ENCODE results near the gene ZNF718.
"Not testable (repeated sequence)": the region's sequence is repeated elsewhere in the genome, so short reads cannot be mapped to it uniquely, and the experiment has no call there.

DNA sequence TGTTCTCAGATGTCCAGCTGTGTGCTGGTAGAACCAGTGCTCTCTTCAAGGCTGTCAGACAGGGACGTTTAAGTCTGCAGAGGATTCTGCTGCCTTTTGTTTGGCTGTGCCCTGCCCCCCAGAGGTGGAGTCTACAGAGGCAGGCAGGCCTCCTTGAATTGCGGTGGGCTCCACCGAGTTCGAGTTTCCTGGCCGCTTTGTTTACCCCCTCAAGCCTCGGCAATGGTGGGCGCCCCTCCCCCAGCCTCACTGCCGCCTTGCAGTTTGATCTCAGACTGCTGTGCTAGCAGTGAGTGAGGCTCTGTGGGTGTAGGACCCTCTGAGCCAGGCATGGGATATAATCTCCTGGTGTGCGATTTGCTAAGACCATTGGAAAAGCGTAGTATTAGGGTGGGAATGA is 47.0 kb downstream of the ZNF718 start:
- TF ChIP-seq, protein P1, sequence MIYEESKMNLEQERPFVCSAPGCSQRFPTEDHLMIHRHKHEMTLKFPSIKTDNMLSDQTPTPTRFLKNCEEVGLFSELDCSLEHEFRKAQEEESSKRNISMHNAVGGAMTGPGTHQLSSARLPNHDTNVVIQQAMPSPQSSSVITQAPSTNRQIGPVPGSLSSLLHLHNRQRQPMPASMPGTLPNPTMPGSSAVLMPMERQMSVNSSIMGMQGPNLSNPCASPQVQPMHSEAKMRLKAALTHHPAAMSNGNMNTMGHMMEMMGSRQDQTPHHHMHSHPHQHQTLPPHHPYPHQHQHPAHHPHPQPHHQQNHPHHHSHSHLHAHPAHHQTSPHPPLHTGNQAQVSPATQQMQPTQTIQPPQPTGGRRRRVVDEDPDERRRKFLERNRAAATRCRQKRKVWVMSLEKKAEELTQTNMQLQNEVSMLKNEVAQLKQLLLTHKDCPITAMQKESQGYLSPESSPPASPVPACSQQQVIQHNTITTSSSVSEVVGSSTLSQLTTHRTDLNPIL (CRISPR knock-in tag; IDR thresholded peaks at IDR 0.05; ENCODE audit: low read depth), result not testable (repeated sequence)
- TF ChIP-seq CSDC2 (CRISPR knock-in tag; IDR thresholded peaks at IDR 0.05); ARNTL (CRISPR knock-in tag; IDR thresholded peaks at IDR 0.05; ENCODE audit: borderline replicate concordance, low read depth); ISL1 (CRISPR knock-in tag; IDR thresholded peaks at IDR 0.05); TOX (CRISPR knock-in tag; IDR thresholded peaks at IDR 0.05; ENCODE audit: borderline replicate concordance); ZFP30 (CRISPR knock-in tag; IDR thresholded peaks at IDR 0.05); BACH2 (CRISPR knock-in tag; IDR thresholded peaks at IDR 0.05; ENCODE audit: borderline replicate concordance); ZFP3 (CRISPR knock-in tag; IDR thresholded peaks at IDR 0.05); SNAI2 (CRISPR knock-in tag; IDR thresholded peaks at IDR 0.05); OSR1 (CRISPR knock-in tag; IDR thresholded peaks at IDR 0.05): not testable (repeated sequence)
- TF ChIP-seq, protein P2, sequence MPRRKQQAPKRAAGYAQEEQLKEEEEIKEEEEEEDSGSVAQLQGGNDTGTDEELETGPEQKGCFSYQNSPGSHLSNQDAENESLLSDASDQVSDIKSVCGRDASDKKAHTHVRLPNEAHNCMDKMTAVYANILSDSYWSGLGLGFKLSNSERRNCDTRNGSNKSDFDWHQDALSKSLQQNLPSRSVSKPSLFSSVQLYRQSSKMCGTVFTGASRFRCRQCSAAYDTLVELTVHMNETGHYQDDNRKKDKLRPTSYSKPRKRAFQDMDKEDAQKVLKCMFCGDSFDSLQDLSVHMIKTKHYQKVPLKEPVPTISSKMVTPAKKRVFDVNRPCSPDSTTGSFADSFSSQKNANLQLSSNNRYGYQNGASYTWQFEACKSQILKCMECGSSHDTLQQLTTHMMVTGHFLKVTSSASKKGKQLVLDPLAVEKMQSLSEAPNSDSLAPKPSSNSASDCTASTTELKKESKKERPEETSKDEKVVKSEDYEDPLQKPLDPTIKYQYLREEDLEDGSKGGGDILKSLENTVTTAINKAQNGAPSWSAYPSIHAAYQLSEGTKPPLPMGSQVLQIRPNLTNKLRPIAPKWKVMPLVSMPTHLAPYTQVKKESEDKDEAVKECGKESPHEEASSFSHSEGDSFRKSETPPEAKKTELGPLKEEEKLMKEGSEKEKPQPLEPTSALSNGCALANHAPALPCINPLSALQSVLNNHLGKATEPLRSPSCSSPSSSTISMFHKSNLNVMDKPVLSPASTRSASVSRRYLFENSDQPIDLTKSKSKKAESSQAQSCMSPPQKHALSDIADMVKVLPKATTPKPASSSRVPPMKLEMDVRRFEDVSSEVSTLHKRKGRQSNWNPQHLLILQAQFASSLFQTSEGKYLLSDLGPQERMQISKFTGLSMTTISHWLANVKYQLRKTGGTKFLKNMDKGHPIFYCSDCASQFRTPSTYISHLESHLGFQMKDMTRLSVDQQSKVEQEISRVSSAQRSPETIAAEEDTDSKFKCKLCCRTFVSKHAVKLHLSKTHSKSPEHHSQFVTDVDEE (CRISPR knock-in tag; IDR thresholded peaks at IDR 0.05), result not testable (repeated sequence)
- TF ChIP-seq, protein P3, sequence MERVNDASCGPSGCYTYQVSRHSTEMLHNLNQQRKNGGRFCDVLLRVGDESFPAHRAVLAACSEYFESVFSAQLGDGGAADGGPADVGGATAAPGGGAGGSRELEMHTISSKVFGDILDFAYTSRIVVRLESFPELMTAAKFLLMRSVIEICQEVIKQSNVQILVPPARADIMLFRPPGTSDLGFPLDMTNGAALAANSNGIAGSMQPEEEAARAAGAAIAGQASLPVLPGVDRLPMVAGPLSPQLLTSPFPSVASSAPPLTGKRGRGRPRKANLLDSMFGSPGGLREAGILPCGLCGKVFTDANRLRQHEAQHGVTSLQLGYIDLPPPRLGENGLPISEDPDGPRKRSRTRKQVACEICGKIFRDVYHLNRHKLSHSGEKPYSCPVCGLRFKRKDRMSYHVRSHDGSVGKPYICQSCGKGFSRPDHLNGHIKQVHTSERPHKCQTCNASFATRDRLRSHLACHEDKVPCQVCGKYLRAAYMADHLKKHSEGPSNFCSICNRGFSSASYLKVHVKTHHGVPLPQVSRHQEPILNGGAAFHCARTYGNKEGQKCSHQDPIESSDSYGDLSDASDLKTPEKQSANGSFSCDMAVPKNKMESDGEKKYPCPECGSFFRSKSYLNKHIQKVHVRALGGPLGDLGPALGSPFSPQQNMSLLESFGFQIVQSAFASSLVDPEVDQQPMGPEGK (CRISPR knock-in tag; IDR thresholded peaks at IDR 0.05; ENCODE audit: borderline replicate concordance), result not testable (repeated sequence)

Measured in SK-N-SH treated with all-trans-retinoic acid at 6 μM for 48 hours (cell line).